ENCODE results near the gene LRRC73. TPM values are rescaled to one million over a fixed set of nuclear protein-coding genes. Genes with fewer than 3 reads are reported as not detected.
"Not testable (repeated sequence)": the region's sequence is repeated elsewhere in the genome, so short reads cannot be mapped to it uniquely, and the experiment has no call there.

Gene LRRC73
- total and polyA plus RNA-seq, 9 donors = 0.13 to 4.8 (median 1.8) TPM

GRCh38 chr6:43468240-43468639 lies 41.9 kb downstream of the LRRC73 start:
- TF ChIP-seq CTCF (IDR thresholded peaks at IDR 0.05) (no peak), POLR2A (IDR thresholded peaks at IDR 0.05) (no peak), EP300 (IDR thresholded peaks at IDR 0.05) (no peak)
- WGBS, 3 donors = 68 to 73% (median 73%) methylated on average over 4 of the region's 4 CpGs
- no peak for DNase-seq
- Histone ChIP-seq H3K9me3 (no peaks in the 10 kb centered on the region), H3K4me1 (ENCODE audit: insufficient read depth) (no peaks in the 10 kb centered on the region), H3K27ac (no peak overlapping the region), H3K4me3 (no peak overlapping the region), H3K36me3 (no peaks in the 10 kb centered on the region), H3K27me3 (no peaks in the 10 kb centered on the region)
- intact Hi-C loops (cut with DNase I) = loop anchor here in 1 of 4 donors (5.0 kb wide), 1 partner anchor 1286 kb away; no protein-coding TSS in a partner anchor

- TF ChIP-seq CTCF (IDR thresholded peaks at IDR 0.05) = no peak
- TF ChIP-seq POLR2A (IDR thresholded peaks at IDR 0.05) = no peak
- no peak for TF ChIP-seq EP300 (IDR thresholded peaks at IDR 0.05)
- H3K27me3 ChIP-seq = no peaks in the 10 kb centered on the region
- 79 to 82% (median 79%) methylated on average over 4 of the region's 4 CpGs for WGBS, 3 donors
- no peaks in the 10 kb centered on the region for H3K4me1 ChIP-seq (ENCODE audit: insufficient read depth)
- intact Hi-C loops (cut with DNase I) = loop anchor here in 1 of 4 donors (5.0 kb wide), 1 partner anchor 1285 kb away; no protein-coding TSS in a partner anchor
- no peak overlapping the region for H3K27ac ChIP-seq
- no peak for DNase-seq
- H3K9me3 ChIP-seq = no peaks in the 10 kb centered on the region
- H3K36me3 ChIP-seq = no peaks in the 10 kb centered on the region
- H3K4me3 ChIP-seq = no peak overlapping the region
Measured at GRCh38 chr6:43467752-43468151, 42.4 kb downstream of the LRRC73 start.

GRCh38 chr6:43467265-43467664 lies 42.9 kb downstream of the LRRC73 start:
- not testable (repeated sequence) for H3K9me3 ChIP-seq; H3K27ac ChIP-seq; H3K36me3 ChIP-seq; H3K27me3 ChIP-seq; DNase-seq; H3K4me3 ChIP-seq; H3K4me1 ChIP-seq (ENCODE audit: insufficient read depth)
- 48 to 58% (median 51%) methylated on average over 5 of the region's 5 CpGs for WGBS, 3 donors
- intact Hi-C loops (cut with DNase I) = loop anchor here in 1 of 4 donors (5.0 kb wide), 1 partner anchor 1285 kb away; no protein-coding TSS in a partner anchor

GRCh38 chr6:43465948-43466347 lies 44.2 kb downstream of the LRRC73 start:
- no peak for DNase-seq
- no peaks in the 10 kb centered on the region for H3K36me3 ChIP-seq
- no peaks in the 10 kb centered on the region for H3K4me1 ChIP-seq (ENCODE audit: insufficient read depth)
- no peaks in the 10 kb centered on the region for H3K27me3 ChIP-seq
- H3K9me3 ChIP-seq = no peaks in the 10 kb centered on the region
- no peak overlapping the region for H3K27ac ChIP-seq
- no peak overlapping the region for H3K4me3 ChIP-seq
- 45 to 62% (median 56%) methylated on average over 2 of the region's 2 CpGs for WGBS, 3 donors
- TF ChIP-seq EP300 (IDR thresholded peaks at IDR 0.05) = no peak
- TF ChIP-seq POLR2A (IDR thresholded peaks at IDR 0.05) = no peak
- TF ChIP-seq CTCF (IDR thresholded peaks at IDR 0.05) = no peak
- intact Hi-C loops (cut with DNase I) = loop anchor here in 1 of 4 donors (5.0 kb wide), 1 partner anchor 1284 kb away; no protein-coding TSS in a partner anchor

- intact Hi-C loops (cut with DNase I) = no loop called here
- TF ChIP-seq EP300 (IDR thresholded peaks at IDR 0.05) (no peak), POLR2A (IDR thresholded peaks at IDR 0.05) (no peak), CTCF (IDR thresholded peaks at IDR 0.05) (no peak)
- Histone ChIP-seq H3K36me3 (no peaks in the 10 kb centered on the region), H3K4me1 (ENCODE audit: insufficient read depth) (no peaks in the 10 kb centered on the region), H3K4me3 (no peak overlapping the region), H3K9me3 (no peaks in the 10 kb centered on the region), H3K27ac (no peak overlapping the region), H3K27me3 (no peaks in the 10 kb centered on the region)
- WGBS, 3 donors = 72 to 79% (median 78%) methylated on average over 8 of the region's 8 CpGs
- DNase-seq = no peak
Measured at GRCh38 chr6:43464337-43464736, 45.8 kb downstream of the LRRC73 start.
